ENCODE measurements around the gene ST8SIA6. TPM values are rescaled to one million over a fixed set of nuclear protein-coding genes. Genes with fewer than 3 reads are reported as not detected.

Gene ST8SIA6
- total and polyA plus RNA-seq, 10 of the 15 experiments (the other 5 are each of a cell fraction or from before 2014, with no cell fraction given), result 0.22 TPM; not detected in 9

DNA sequence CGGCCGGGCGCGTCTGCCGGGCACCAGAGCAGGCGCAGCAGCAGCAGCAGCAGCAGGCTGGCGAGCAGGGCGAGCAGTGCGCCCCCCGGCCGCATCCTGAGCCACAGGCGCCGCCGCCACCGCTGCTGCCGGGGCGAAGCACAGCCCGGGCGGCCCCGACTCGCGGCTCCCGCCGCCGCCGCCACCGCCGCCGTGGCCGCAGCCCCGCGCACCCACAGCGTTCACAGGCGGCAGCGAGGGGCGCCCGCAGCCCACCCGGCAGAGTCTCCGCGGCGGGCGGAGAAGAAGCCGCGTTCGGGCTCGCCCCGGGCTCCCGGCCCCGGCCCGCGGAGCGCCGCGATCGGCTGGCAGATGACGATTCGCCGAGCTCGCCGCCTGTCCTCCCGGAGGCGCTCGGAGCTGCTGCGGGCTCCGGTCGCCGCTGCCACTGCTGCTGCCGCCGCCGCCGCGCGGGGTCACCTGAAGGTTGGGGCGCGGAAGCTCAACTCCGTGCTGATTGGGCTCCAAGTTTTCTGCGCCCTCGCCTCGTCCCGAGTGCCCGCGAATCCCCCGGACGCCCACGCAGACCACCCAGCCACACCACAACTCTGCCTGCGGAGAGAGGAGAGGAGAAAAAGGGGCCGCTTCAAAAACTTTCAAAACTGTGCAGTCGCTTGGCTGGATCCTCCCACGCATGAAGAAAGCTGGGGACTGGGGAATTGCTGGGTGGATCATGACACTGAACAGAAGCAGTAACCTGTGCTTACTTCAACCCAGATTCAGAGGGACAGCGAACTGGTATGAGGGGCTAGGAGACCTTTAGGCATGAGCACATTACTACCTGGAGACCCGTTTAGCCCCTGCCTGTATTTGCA, at the start of gene ST8SIA6 (continued):
- TF ChIP-seq, protein P1, sequence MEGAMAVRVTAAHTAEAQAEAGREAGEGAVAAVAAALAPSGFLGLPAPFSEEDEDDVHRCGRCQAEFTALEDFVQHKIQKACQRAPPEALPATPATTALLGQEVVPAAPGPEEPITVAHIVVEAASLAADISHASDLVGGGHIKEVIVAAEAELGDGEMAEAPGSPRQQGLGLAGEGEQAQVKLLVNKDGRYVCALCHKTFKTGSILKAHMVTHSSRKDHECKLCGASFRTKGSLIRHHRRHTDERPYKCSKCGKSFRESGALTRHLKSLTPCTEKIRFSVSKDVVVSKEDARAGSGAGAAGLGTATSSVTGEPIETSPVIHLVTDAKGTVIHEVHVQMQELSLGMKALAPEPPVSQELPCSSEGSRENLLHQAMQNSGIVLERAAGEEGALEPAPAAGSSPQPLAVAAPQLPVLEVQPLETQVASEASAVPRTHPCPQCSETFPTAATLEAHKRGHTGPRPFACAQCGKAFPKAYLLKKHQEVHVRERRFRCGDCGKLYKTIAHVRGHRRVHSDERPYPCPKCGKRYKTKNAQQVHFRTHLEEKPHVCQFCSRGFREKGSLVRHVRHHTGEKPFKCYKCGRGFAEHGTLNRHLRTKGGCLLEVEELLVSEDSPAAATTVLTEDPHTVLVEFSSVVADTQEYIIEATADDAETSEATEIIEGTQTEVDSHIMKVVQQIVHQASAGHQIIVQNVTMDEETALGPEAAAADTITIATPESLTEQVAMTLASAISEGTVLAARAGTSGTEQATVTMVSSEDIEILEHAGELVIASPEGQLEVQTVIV (IDR thresholded peaks at IDR 0.05; ENCODE audit: borderline replicate concordance, partially characterized antibody), result no peak
- TF ChIP-seq NFIC (IDR thresholded peaks at IDR 0.05; ENCODE audit: low read depth, low read length) (no peak), IKZF1 (conservative IDR thresholded peaks at IDR 0.05) (0 out of 2 replicates have a peak, but pooled peaks have one; percentile 22), KLF5 (IDR thresholded peaks at IDR 0.05; ENCODE audit: partially characterized antibody) (no peak), NR2F1 (conservative IDR thresholded peaks at IDR 0.05) (peak; percentile 44), SMC3 (IDR thresholded peaks at IDR 0.05; ENCODE audit: borderline replicate concordance, low read length) (no peak), ZNF217 (IDR thresholded peaks at IDR 0.05) (peak; percentile 49; the same call in 1 of the 2 replicates)

DNA sequence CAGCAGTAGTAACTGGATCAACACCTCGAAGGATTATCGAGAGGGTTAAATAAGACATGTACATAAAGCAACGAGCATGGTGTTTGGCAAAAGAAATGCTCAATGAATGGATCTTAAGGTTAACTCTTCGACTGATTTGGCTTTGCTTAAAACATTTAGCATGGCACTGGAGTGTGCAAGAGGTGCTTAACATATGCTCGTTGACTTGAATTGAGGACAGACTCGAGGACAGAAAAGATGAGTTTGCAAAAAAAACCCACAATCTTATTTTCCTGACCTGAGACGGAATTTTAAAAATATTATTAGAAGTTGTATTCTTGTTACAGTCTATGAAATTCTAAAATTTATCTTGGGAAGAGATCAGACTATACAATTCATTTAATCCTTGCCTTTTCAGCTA, 49.4 kb upstream of the ST8SIA6 start:
- Histone ChIP-seq H2AFZ (ENCODE audit: control insufficient read depth, low read depth, low read length) (no peak overlapping the region), H3K27me3 (replicated peaks in 1 of 2; ENCODE audit: control insufficient read depth in 2 of 2, insufficient read depth in 2 of 2, low read length in 1 of 2) (no peaks in the 10 kb centered on the region; a peak in 1 of 4 replicates), H4K20me1 (ENCODE audit: control insufficient read depth, insufficient read depth) (no peaks in the 10 kb centered on the region), H3K79me2 (ENCODE audit: control insufficient read depth, insufficient read depth, low read length) (no peaks in the 10 kb centered on the region), H3K4me2 (ENCODE audit: control insufficient read depth, insufficient read depth) (no peak overlapping the region), H3K27ac (ENCODE audit: control insufficient read depth, insufficient read depth) (no peak overlapping the region), H3K9me3 (replicated peaks; ENCODE audit: control insufficient read depth, insufficient read depth, low read length) (no peaks in the 10 kb centered on the region), H3K4me3 (no peak overlapping the region), H3K4me1 (ENCODE audit: control insufficient read depth, insufficient read depth, low read length) (peaks cover 2% of the 10 kb centered on the region; the same call in 1 of the 2 replicates), H3K9ac (ENCODE audit: control insufficient read depth, insufficient read depth, low read length) (no peak overlapping the region), H3K36me3 (ENCODE audit: control insufficient read depth in 2 of 2, insufficient read depth in 2 of 2, low read length in 1 of 2) (no peaks in the 10 kb centered on the region)
- DNase-seq (ENCODE audit: low read depth, low spot score) (no peak), ATAC-seq (no peak), FAIRE-seq (no peak)
- BruUV-seq (replicated peaks), result no TSS peak
- 49% methylated on average over 7 of the region's 7 CpGs for WGBS (ENCODE audit: insufficient coverage, insufficient replicate concordance, low lambda C conversion rate, missing lambda C conversion rate)
- in situ Hi-C loops (cut with MboI) (no loop called here), intact Hi-C loops (cut with micrococcal nuclease; ENCODE audit: unreplicated experiment) (no loop called here)
- ChIA-PET SMC1A (ENCODE audit: uncharacterized antibody, unreplicated experiment) (interaction anchor here (1.1 to 1.6 kb wide), 4 partner anchors 11 to 45 kb away, joined by 3 to 6 read pairs (median 4); no protein-coding TSS in a partner anchor), CTCF (interaction anchor here (0.8 to 1.5 kb wide), 3 partner anchors 10 to 42 kb away, joined by 3 to 4 read pairs (median 4); no protein-coding TSS in a partner anchor), POLR2A (interaction anchor here (0.7 kb wide), 1 partner anchor 9 kb away, joined by 4 read pairs; no protein-coding TSS in a partner anchor), RAD21 (ENCODE audit: unreplicated experiment) (no interaction called here)
- TF ChIP-seq NBN (IDR thresholded peaks at IDR 0.05) (no peak), SIX5 (IDR thresholded peaks at IDR 0.05; ENCODE audit: low read depth, low read length, severe bottlenecking) (no peak), SIN3A (IDR thresholded peaks at IDR 0.05; ENCODE audit: low read depth, low read length) (no peak), SUPT20H (IDR thresholded peaks at IDR 0.05; ENCODE audit: borderline replicate concordance, control insufficient read depth, low read depth, low read length) (no peak), IKZF1 (conservative IDR thresholded peaks at IDR 0.05) (no peak), RB1 (IDR thresholded peaks at IDR 0.05; ENCODE audit: borderline replicate concordance) (no peak), BCL11A (IDR thresholded peaks at IDR 0.05; ENCODE audit: low read depth, low read length) (no peak), JUND (IDR thresholded peaks at IDR 0.05; ENCODE audit: low read depth, low read length) (no peak)
- TF ChIP-seq, protein P2, sequence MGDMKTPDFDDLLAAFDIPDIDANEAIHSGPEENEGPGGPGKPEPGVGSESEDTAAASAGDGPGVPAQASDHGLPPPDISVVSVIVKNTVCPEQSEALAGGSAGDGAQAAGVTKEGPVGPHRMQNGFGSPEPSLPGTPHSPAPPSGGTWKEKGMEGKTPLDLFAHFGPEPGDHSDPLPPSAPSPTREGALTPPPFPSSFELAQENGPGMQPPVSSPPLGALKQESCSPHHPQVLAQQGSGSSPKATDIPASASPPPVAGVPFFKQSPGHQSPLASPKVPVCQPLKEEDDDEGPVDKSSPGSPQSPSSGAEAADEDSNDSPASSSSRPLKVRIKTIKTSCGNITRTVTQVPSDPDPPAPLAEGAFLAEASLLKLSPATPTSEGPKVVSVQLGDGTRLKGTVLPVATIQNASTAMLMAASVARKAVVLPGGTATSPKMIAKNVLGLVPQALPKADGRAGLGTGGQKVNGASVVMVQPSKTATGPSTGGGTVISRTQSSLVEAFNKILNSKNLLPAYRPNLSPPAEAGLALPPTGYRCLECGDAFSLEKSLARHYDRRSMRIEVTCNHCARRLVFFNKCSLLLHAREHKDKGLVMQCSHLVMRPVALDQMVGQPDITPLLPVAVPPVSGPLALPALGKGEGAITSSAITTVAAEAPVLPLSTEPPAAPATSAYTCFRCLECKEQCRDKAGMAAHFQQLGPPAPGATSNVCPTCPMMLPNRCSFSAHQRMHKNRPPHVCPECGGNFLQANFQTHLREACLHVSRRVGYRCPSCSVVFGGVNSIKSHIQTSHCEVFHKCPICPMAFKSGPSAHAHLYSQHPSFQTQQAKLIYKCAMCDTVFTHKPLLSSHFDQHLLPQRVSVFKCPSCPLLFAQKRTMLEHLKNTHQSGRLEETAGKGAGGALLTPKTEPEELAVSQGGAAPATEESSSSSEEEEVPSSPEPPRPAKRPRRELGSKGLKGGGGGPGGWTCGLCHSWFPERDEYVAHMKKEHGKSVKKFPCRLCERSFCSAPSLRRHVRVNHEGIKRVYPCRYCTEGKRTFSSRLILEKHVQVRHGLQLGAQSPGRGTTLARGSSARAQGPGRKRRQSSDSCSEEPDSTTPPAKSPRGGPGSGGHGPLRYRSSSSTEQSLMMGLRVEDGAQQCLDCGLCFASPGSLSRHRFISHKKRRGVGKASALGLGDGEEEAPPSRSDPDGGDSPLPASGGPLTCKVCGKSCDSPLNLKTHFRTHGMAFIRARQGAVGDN (IDR thresholded peaks at IDR 0.05), result no peak

Data from GM12878 (cell line).